ENCODE data around the gene MIS18BP1. TPM values are rescaled to one million over a fixed set of nuclear protein-coding genes. Genes with fewer than 3 reads are reported as not detected.

MIS18BP1 gene
- total and polyA plus RNA-seq, 7 donors, result 6.6 to 43.8 (median 20.4) TPM

GRCh38 chr14:45246691-45247090 is 6.3 kb downstream of the MIS18BP1 start:
- intact Hi-C loops (cut with DNase I), result no loop called here
- no peak for DNase-seq
- 63 to 86% methylated on average over 1 of the region's 1 CpG for WGBS, 2 donors
- no peak overlapping the region for H3K27ac ChIP-seq
- H3K4me3 ChIP-seq, result no peak overlapping the region
- no peaks in the 10 kb centered on the region for H3K9me3 ChIP-seq
- H3K4me1 ChIP-seq, result peaks cover 0 to 8% (median 2%) of the 10 kb centered on the region in 4 donors
- H3K36me3 ChIP-seq, result peaks cover 0 to 2% (median 0%) of the 10 kb centered on the region in 4 donors
- no peaks in the 10 kb centered on the region for H3K27me3 ChIP-seq
- no peak for TF ChIP-seq POLR2AphosphoS5 (IDR thresholded peaks at IDR 0.05)
- TF ChIP-seq CTCF (IDR thresholded peaks at IDR 0.05), result no peak
- no peak for TF ChIP-seq POLR2A (IDR thresholded peaks at IDR 0.05)
- TF ChIP-seq EP300 (IDR thresholded peaks at IDR 0.05), result no peak

GRCh38 chr14:45246151-45246550 is 6.9 kb downstream of the MIS18BP1 start:
- intact Hi-C loops (cut with DNase I), result no loop called here
- no peaks in the 10 kb centered on the region for H3K27me3 ChIP-seq
- DNase-seq, result no peak
- peaks cover 0 to 3% (median 0%) of the 10 kb centered on the region in 4 donors for H3K4me1 ChIP-seq
- no peak overlapping the region for H3K4me3 ChIP-seq
- H3K9me3 ChIP-seq, result no peaks in the 10 kb centered on the region
- TF ChIP-seq POLR2AphosphoS5 (IDR thresholded peaks at IDR 0.05), result no peak
- TF ChIP-seq POLR2A (IDR thresholded peaks at IDR 0.05), result no peak
- TF ChIP-seq EP300 (IDR thresholded peaks at IDR 0.05), result no peak
- TF ChIP-seq CTCF (IDR thresholded peaks at IDR 0.05), result no peak
- H3K36me3 ChIP-seq, result peaks cover 0 to 8% (median 0%) of the 10 kb centered on the region in 4 donors
- H3K27ac ChIP-seq, result no peak overlapping the region
- 90 to 95% methylated on average over 3 of the region's 3 CpGs for WGBS, 2 donors

GRCh38 chr14:45242706-45243105 is 10.3 kb downstream of the MIS18BP1 start:
- WGBS, 2 donors, result 80 to 86% methylated on average over 3 of the region's 3 CpGs
- intact Hi-C loops (cut with DNase I), result no loop called here

GRCh38 chr14:45238988-45239387 is 14.0 kb downstream of the MIS18BP1 start:
- no peaks in the 10 kb centered on the region for H3K9me3 ChIP-seq
- intact Hi-C loops (cut with DNase I), result no loop called here
- no peak for TF ChIP-seq POLR2AphosphoS5 (IDR thresholded peaks at IDR 0.05)
- TF ChIP-seq POLR2A (IDR thresholded peaks at IDR 0.05), result no peak
- no peak for TF ChIP-seq CTCF (IDR thresholded peaks at IDR 0.05)
- no peak for TF ChIP-seq EP300 (IDR thresholded peaks at IDR 0.05)
- H3K4me1 ChIP-seq, result no peaks in the 10 kb centered on the region
- DNase-seq, result no peak
- no peaks in the 10 kb centered on the region for H3K27me3 ChIP-seq
- H3K4me3 ChIP-seq, result no peak overlapping the region
- H3K36me3 ChIP-seq, result peaks cover 0 to 44% (median 0%) of the 10 kb centered on the region in 4 donors
- H3K27ac ChIP-seq, result no peak overlapping the region
- 87 to 92% methylated on average over 2 of the region's 2 CpGs for WGBS, 2 donors

More at GRCh38 chr14:45242706-45243105, 10.3 kb downstream of the MIS18BP1 start:
- peak overlapping the region in 2 of 4 donors; percentile 13 to 34 for H3K27ac ChIP-seq
- TF ChIP-seq CTCF (IDR thresholded peaks at IDR 0.05) (no peak), EP300 (IDR thresholded peaks at IDR 0.05) (no peak), POLR2AphosphoS5 (IDR thresholded peaks at IDR 0.05) (no peak), POLR2A (IDR thresholded peaks at IDR 0.05) (no peak)
- H3K9me3 ChIP-seq, result no peaks in the 10 kb centered on the region
- no peak for DNase-seq
- no peaks in the 10 kb centered on the region for H3K27me3 ChIP-seq
- H3K36me3 ChIP-seq, result peaks cover 0 to 13% (median 0%) of the 10 kb centered on the region in 4 donors
- H3K4me3 ChIP-seq, result peak overlapping the region in 1 of 4 donors; percentile 1
- H3K4me1 ChIP-seq, result no peaks in the 10 kb centered on the region

- Histone ChIP-seq H3K36me3 (peaks cover 0 to 74% (median 3%) of the 10 kb centered on the region in 4 donors), H3K27me3 (no peaks in the 10 kb centered on the region), H3K4me3 (no peak overlapping the region), H3K9me3 (no peaks in the 10 kb centered on the region), H3K4me1 (no peaks in the 10 kb centered on the region), H3K27ac (no peak overlapping the region)
- WGBS, 2 donors, result 98% methylated on average over 4 of the region's 4 CpGs
- no peak for DNase-seq
- intact Hi-C loops (cut with DNase I), result no loop called here
- TF ChIP-seq EP300 (IDR thresholded peaks at IDR 0.05) (no peak), CTCF (IDR thresholded peaks at IDR 0.05) (no peak), POLR2A (IDR thresholded peaks at IDR 0.05) (no peak), POLR2AphosphoS5 (IDR thresholded peaks at IDR 0.05) (no peak)
Measured at GRCh38 chr14:45227566-45227965, 25.4 kb downstream of the MIS18BP1 start.

Measured in sigmoid colon (tissue), 7 donors.